Stimulated activated CD8-positive, alpha-beta memory T cell treated with anti-CD3 and anti-CD28 coated beads, Interleukin-4, amount 100 ng/mL, for 1 hour (primary cell): ENCODE data around the gene FHDC1.

Source experiments
- DNase-seq, 2 donors: peaks; one replicate each; pipeline ENCODE4 v3.0.0-alpha.2; 2020; ENCODE audit warnings: low read depth in 2 of 2, low spot score in 1 of 2

Gene FHDC1

DNA sequence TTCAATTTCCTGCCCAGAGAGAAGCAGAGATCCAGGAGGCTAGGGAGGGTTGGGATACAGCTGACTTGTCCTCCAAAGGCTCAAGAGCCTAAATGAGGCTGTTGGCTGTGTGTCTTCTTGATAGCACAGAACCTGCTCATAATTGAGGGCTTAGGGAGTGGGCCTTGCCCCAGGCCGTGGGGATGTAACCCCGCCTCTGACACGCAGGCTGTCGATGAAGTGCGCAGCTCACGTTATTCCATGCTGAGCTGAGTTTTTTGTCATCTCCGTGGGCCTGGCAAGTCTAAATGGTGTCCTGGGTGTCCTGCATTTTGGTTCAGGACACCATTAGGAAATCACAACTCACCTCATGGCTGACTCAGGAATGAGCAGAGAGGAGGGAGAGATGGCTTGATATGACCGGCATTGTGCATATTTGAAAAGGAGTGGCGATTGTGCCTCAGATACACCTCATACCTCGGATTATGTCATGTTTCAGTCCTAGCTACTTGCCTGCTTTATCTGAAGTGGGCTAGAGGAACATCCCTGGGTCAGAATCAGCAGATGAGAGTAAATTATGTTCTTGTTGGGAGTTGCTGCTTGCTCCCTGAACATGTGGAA lies 43.7 kb downstream of the FHDC1 start:
- no peak for DNase-seq

DNA sequence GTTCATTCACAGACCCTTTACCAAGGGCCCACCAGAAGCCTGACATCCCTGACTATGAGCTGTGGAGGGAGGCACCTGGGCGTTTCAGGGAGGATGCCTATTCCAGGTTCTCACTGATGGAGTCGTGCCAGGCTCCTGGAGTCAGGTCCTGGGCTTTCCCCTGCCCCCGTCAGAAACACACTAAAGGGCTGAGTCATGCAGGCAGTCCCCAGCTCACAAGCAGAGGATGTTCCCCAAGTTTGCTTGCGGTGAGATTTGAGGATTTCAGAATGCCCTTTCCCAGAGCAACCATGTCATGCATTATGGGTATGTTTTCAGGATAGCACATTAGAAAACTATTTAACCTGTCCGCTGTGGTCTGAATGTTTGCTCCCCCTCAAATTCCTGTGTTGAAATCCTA lies 45.2 kb downstream of the FHDC1 start:
- DNase-seq, result no peak

- no peak for DNase-seq
Measured at GRCh38 chr4:152981842-152982241, 45.7 kb downstream of the FHDC1 start.

GRCh38 chr4:152983221-152983620 lies 47.1 kb downstream of the FHDC1 start:
- DNase-seq, result no peak

- DNase-seq, result no peak
Measured at GRCh38 chr4:152983774-152984411, 47.8 kb downstream of the FHDC1 start.

- DNase-seq, result no peak
Measured at GRCh38 chr4:152988721-152989553, 52.8 kb downstream of the FHDC1 start.

GRCh38 chr4:152989554-152989970 lies 53.4 kb downstream of the FHDC1 start:
- no peak for DNase-seq

GRCh38 chr4:152990471-152991131 lies 54.5 kb downstream of the FHDC1 start:
- no peak for DNase-seq

DNA sequence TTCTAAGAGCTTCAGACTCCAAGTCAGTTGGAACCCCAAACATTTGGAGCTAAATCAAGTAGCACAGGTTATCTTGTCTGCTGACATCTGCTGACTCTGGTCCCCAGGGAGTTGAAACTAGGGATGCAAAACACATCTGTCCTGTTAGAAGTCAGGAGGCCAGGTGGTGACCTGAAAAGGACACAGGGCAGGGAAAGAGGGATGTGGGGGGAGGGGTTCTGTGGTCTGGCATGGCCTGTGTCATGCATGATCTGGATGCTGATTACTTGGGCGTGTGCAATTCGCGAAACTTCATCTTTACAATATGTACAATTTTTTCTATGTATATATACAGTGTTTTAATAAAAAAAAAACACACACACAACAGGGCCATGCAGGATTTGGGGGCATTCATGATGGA lies 55.3 kb downstream of the FHDC1 start:
- no peak for DNase-seq

GRCh38 chr4:152992027-152992426 lies 55.9 kb downstream of the FHDC1 start:
- no peak for DNase-seq

DNA sequence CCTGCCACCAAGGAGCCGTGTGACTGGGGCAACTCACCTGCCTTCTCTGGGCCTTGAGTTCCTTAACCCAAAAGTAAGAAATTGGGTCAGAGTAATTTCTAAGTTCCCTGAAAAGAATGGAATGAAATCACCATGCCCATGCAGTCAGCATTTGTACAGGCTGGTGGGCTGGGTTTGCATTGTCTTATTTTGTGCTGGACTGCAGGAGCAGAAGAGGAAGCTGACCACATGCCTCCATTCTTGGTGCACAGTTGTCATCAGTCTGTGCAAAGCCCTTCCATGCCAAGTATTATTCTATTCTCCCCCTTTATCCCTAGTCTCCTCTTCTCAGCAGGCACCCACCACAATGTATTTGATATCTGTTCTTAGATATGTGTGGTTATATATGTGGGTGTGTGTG lies 56.3 kb downstream of the FHDC1 start:
- no peak for DNase-seq

DNA sequence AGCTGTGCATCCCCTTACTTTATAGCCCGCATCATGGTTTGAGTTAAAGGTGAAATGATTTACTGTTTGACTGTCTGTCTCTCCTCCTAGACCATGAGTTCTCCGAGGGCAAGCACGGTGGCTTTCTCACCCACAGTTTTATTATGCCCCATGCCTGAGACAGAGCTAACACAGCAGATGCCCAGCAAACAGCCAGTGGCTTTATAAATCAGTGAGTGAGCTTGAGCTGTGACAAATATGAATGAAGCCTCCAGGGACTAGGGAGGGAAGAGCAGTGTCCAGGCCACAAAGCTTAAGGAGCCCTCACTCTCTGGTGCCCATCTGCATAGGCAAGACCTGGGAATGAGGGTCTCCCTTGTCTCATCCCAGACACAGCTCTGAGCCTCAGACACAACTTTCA lies 57.9 kb downstream of the FHDC1 start:
- no peak for DNase-seq

GRCh38 chr4:152996111-152996571 lies 60.0 kb downstream of the FHDC1 start:
- DNase-seq, result no peak

GRCh38 chr4:152996672-152997071 lies 60.5 kb downstream of the FHDC1 start:
- no peak for DNase-seq

DNA sequence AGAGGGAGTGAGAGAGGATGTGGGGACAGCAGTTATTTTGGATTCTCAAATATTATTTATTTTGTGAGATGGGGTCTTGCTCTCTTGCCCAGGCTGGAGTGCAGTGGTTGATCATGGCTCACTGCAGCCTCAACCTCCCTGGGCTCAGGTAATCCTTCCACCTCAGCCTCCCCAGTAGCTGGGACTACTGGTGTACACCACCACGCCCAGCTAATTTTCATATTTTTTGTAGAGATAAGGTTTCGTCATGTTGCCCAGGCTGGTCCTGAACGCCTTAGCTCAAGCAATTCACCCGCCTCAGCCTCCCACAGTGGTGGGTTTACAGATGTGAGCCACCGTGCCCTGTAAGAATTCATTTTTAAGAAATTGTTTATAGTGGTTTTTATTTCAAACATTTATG lies 61.2 kb downstream of the FHDC1 start:
- no peak for DNase-seq

DNA sequence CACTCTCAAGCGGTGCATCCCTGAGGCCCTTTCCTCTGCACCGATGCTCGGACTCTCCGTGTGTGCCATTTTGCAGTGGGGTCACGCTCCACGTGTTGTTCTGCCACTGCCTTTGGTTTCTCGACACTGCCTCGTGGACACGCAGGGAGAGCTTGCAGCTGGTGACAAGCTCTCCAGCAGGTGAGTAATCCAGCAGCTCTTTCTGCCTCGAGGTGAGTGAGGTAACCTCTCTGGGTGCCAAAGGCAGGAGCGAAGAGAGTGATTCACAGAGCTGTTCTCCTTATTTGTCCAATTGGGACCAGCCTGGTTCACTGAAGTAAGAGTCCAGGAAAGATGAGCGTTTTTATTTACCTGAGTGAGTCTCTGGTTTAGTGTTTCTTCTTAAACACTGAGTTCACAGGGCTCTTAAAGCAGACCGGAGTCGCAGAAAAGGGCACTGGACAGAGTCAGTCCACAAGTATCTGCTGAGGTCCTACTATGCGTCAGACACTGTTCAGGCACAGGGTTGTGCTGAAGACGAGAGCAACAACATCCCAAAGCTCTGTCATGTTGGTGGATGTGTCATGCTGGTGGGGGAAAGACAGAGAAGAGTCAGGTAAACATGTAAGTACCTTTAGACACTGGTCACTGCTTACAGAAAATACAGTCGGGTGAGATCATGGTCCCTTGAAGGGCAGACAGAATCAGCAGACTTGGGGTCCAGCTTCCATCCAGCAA lies 61.8 kb downstream of the FHDC1 start:
- no peak for DNase-seq

- DNase-seq, result no peak
Measured at GRCh38 chr4:152998861-152999260, 62.7 kb downstream of the FHDC1 start.

DNA sequence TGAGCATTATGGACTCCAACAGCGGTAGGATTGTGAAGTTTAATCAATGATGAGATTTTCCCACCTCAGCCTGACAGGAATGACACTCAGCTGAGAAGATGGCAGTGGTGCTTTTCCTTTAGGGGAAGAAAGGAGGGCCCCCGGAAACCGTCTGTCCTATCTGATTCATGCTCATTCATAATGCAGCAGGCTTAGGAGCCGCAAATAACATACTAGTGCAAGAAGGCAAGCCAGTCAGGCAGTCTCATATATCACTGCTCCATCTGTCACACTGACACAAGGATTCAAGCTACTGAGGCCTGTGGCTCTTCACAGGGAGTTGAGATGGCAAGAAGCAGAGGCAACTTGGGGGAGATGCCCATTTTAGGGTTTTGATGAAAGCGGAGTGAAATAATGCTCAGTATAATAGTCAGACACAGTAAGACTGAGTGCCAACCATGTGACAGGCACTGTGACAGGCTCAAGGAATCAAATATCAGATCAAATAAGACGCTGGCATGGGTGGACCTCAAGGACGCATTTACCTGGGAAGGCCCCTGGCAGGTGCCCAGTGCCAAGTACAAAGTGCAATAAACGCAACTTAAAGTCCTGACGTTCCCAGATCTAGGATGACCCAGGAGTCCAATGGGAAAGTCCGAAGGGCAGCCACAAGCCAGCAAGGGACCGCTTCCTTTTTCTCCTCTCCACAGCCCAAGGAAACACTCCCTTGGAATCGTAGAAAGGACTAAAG lies 63.4 kb downstream of the FHDC1 start:
- no peak for DNase-seq

GRCh38 chr4:153000076-153000420 lies 63.9 kb downstream of the FHDC1 start:
- DNase-seq, result no peak

- no peak for DNase-seq
Measured at GRCh38 chr4:153001626-153002025, 65.5 kb downstream of the FHDC1 start.
